GM18861 (cell line): ENCODE results near the gene ZDHHC12.

Source experiments
- ATAC-seq: cut with Tn5 transposase; IDR thresholded peaks from one replicate; pipeline ENCODE4 v1.9.1; 2021; ENCODE audit not compliant: unreplicated experiment

ZDHHC12 gene

GRCh38 chr9:128688501-128689292 lies 35.2 kb downstream of the ZDHHC12 start, which contains the start of gene SET:
TSS of gene SET (plus strand) at chr9:128689222. CDS start at chr9:128689583, 361 bp downstream.
- ATAC-seq: peak; percentile 63

- ATAC-seq: no peak
Observed at GRCh38 chr9:128687453-128687852, 36.5 kb downstream of the ZDHHC12 start.

- no peak for ATAC-seq
Observed at GRCh38 chr9:128685636-128686489, 38.1 kb downstream of the ZDHHC12 start.

GRCh38 chr9:128684325-128685199 lies 39.4 kb downstream of the ZDHHC12 start:
- ATAC-seq: peak; percentile 25

GRCh38 chr9:128684065-128684324 lies 39.9 kb downstream of the ZDHHC12 start:
- no peak for ATAC-seq

GRCh38 chr9:128683340-128684064 lies 40.4 kb downstream of the ZDHHC12 start:
- ATAC-seq: no peak

GRCh38 chr9:128677794-128678193 lies 46.1 kb downstream of the ZDHHC12 start:
- ATAC-seq: no peak

- no peak for ATAC-seq
Observed at GRCh38 chr9:128675382-128675781, 48.5 kb downstream of the ZDHHC12 start.
